GM12878 (cell line): Measurements from ENCODE around the gene RRP15. TPM values are rescaled to one million over a fixed set of nuclear protein-coding genes. Genes with fewer than 3 reads are reported as not detected.

Experiments used
- ATAC-seq: fragments of 200-7000 bp; cut with Tn5 transposase; 3 replicates; pipeline ENCODE4 v1.9.1; 2020; ENCODE audit warnings: mild to moderate bottlenecking, moderate library complexity
- BruUV-seq: library from RNA; stranded (reverse); fragments of 400-500 nt; replicated peaks from 2 replicates; lab custom pipeline; 2021; lab: Mats Ljungman, UMichigan
- CTCF ChIA-PET: fragments of 300-600 bp; sonication (Branson Sonifier 250); formaldehyde crosslinking; extraction: SDS; loops from one replicate; lab custom pipeline; 2021; ENCODE audit warnings: inconsistent platforms; lab: Yijun Ruan, JAX
- POLR2A ChIA-PET: fragments of 350-600 bp; formaldehyde crosslinking; extraction: SDS; loops from one replicate; lab custom pipeline; 2021; ENCODE audit warnings: inconsistent platforms; lab: Charles Lee
- RAD21 ChIA-PET: fragments of 300-600 bp; sonication (Branson Sonifier 250); formaldehyde crosslinking; loops from one replicate; lab custom pipeline; 2023; ENCODE audit warnings: antibody characterized with exemption; ENCODE audit not compliant: unreplicated experiment; lab: Charles Lee
- SMC1A ChIA-PET: fragments of 300-600 bp; sonication (Branson Sonifier 250); formaldehyde crosslinking; loops from one replicate; lab custom pipeline; 2023; ENCODE audit not compliant: unreplicated experiment, uncharacterized antibody; lab: Charles Lee
- DNase-seq: peaks from one replicate; pipeline ENCODE4 v3.0.0-alpha.2; 2011; ENCODE audit warnings: low read depth, low spot score
- FAIRE-seq: peaks from 3 replicates; lab custom pipeline; 2011; peaks lifted over from hg19 to GRCh38; lab: Jason Lieb, UNC
- H2AFZ ChIP-seq: 2 replicates; pipeline ENCODE4 v1.6.0; 2011; ENCODE audit warnings: low read depth, low read length, control low read depth; ENCODE audit not compliant: control insufficient read depth
- H3K27ac ChIP-seq: 2 replicates; pipeline ENCODE4 v1.5.1; 2011; ENCODE audit warnings: control low read depth; ENCODE audit not compliant: control insufficient read depth, insufficient read depth
- H3K27me3 ChIP-seq, 2 experiments: replicated peaks in 1 of 2; 2 replicates each; pipeline versions ENCODE4 v1.6.0 to v1.6.1; 2011; ENCODE audit warnings: low read length in 1 of 2; ENCODE audit not compliant: control insufficient read depth in 2 of 2, insufficient read depth in 2 of 2
- H3K36me3 ChIP-seq, 2 experiments: 2 replicates each; pipeline ENCODE4 v1.5.1; 2011; ENCODE audit warnings: low read length in 1 of 2; ENCODE audit not compliant: control insufficient read depth in 2 of 2, insufficient read depth in 2 of 2
- H3K4me1 ChIP-seq: 2 replicates; pipeline ENCODE4 v1.6.1; 2011; ENCODE audit warnings: mild to moderate bottlenecking, low read length, moderate library complexity, mixed read lengths; ENCODE audit not compliant: control insufficient read depth, insufficient read depth
- H3K4me2 ChIP-seq: 2 replicates; pipeline ENCODE4 v1.6.0; 2011; ENCODE audit warnings: control low read depth; ENCODE audit not compliant: control insufficient read depth, insufficient read depth
- H3K4me3 ChIP-seq: fragments of 200-600 bp; sonication (generic); 2 replicates; pipeline ENCODE4 v1.5.1; 2016
- H3K79me2 ChIP-seq: 2 replicates; pipeline ENCODE4 v1.6.0; 2011; ENCODE audit warnings: low read length; ENCODE audit not compliant: control insufficient read depth, insufficient read depth
- H3K9ac ChIP-seq: 2 replicates; pipeline ENCODE4 v1.8.0; 2011; ENCODE audit warnings: low read length, control low read depth, mixed read lengths; ENCODE audit not compliant: control insufficient read depth, insufficient read depth
- H3K9me3 ChIP-seq: replicated peaks from 3 replicates; pipeline ENCODE4 v1.5.1; 2011; ENCODE audit warnings: mild to moderate bottlenecking, low read length; ENCODE audit not compliant: control insufficient read depth, insufficient read depth
- H4K20me1 ChIP-seq: 2 replicates; pipeline ENCODE4 v1.6.0; 2011; ENCODE audit not compliant: control insufficient read depth, insufficient read depth
- ESRRA ChIP-seq: IDR thresholded peaks from 2 replicates; pipeline ENCODE4 v1.6.1; 2012; ENCODE audit warnings: mild to moderate bottlenecking, low read length, improper control_type of control experiment
- HSF1 ChIP-seq: fragments of 150-350 bp; IDR thresholded peaks from 2 replicates; pipeline ENCODE4 v1.6.1; 2014; ENCODE audit warnings: mild to moderate bottlenecking, low read depth, low read length
- NR2C1 ChIP-seq: fragments of 450-650 bp; IDR thresholded peaks from 2 replicates; pipeline ENCODE4 v1.6.1; 2017; ENCODE audit warnings: antibody characterized with exemption, mild to moderate bottlenecking, moderate library complexity
- NR2C2 ChIP-seq: IDR thresholded peaks from 2 replicates; pipeline ENCODE4 v1.6.1; 2011; ENCODE audit warnings: borderline replicate concordance, low read depth; ENCODE audit not compliant: control insufficient read depth, insufficient read length
- SMC3 ChIP-seq: IDR thresholded peaks from 2 replicates; pipeline ENCODE4 v1.6.1; 2011; ENCODE audit warnings: low read length, improper control_type of control experiment, borderline replicate concordance
- SP1 ChIP-seq: IDR thresholded peaks from one replicate; pipeline ENCODE4 v1.6.1; 2011; ENCODE audit warnings: low read depth, low read length
- SREBF1 ChIP-seq: IDR thresholded peaks from 2 replicates; pipeline ENCODE4 v1.6.1; 2012; ENCODE audit warnings: mild to moderate bottlenecking, low read length
- SREBF2 ChIP-seq: IDR thresholded peaks from 2 replicates; pipeline ENCODE4 v1.6.1; 2012; ENCODE audit warnings: mild to moderate bottlenecking, low read length
- YBX1 ChIP-seq: fragments of 450-650 bp; IDR thresholded peaks from 2 replicates; pipeline ENCODE4 v1.6.1; 2016; ENCODE audit warnings: antibody characterized with exemption
- ZSCAN29 ChIP-seq: fragments of 450-650 bp; IDR thresholded peaks from 2 replicates; pipeline ENCODE4 v1.6.1; 2017; ENCODE audit warnings: mild to moderate bottlenecking, moderate library complexity
- WGBS: methylation state at CpG from one replicate; pipeline ENCODE4 v1.1.6; 2016; ENCODE audit warnings: low lambda C conversion rate; ENCODE audit not compliant: insufficient replicate concordance, insufficient coverage; ENCODE audit errors: missing lambda C conversion rate; 5-methylcytosine and 5-hydroxymethylcytosine counted together
- in situ Hi-C: fragments of 300-500 bp; cut with MboI; formaldehyde crosslinking; loops from 9 replicates; pipeline ENCODE4 v1.14.3; 2018; ENCODE audit warnings: mixed read lengths
- intact Hi-C: fragments of 100-400 bp; cut with micrococcal nuclease; formaldehyde crosslinking; loops from one replicate; pipeline ENCODE4 v1.14.2; 2022; ENCODE audit not compliant: unreplicated experiment
- polyA plus RNA-seq, 11 experiments: library from polyadenylated mRNA; depleted of rRNA in 4 of 11; unstranded in 6 of 11; stranded (reverse) in 5 of 11; fragments of >200 nt; fragmentation: Nextera tagmentation in 4 of 11; fragmentation: Illumina TruSeq in 1 of 11; extraction: Ambion mirVana in 4 of 11; extraction: Trizol in 1 of 11; gene quantifications; 1 replicate in 1 of 11; 2 replicates in 10 of 11; pipeline versions ENCODE4 v1.2.1 to v1.2.3, GENCODE V29; 2011 to 2016; ENCODE audit warnings: inconsistent platforms in 2 of 11, missing spikeins in 2 of 11, low read depth in 1 of 11
- total RNA-seq, 4 experiments: library from RNA; depleted of rRNA in 3 of 4; stranded (reverse); fragments of >200 nt in 3 of 4; fragmentation: Illumina TruSeq in 1 of 4; extraction: Trizol in 1 of 4; gene quantifications; 2 replicates each; pipeline versions ENCODE4 v1.2.1 to v1.2.3, GENCODE V29; 2013 to 2021
- TF ChIP-seq, protein P1 (sequence below): fragments of 450-650 bp; IDR thresholded peaks from 2 replicates; pipeline ENCODE4 v1.6.1; 2017; ENCODE audit warnings: mild to moderate bottlenecking, moderate library complexity
- TF ChIP-seq, protein P2 (sequence below): fragments of 450-650 bp; IDR thresholded peaks from 2 replicates; pipeline ENCODE4 v1.6.1; 2017; ENCODE audit warnings: mild to moderate bottlenecking, moderate library complexity

The RRP15 gene
- total and polyA plus RNA-seq, 10 of the 15 experiments (the other 5 are each of a cell fraction or from before 2014, with no cell fraction given) = 5.6 to 37.8 (median 19.1) TPM

DNA sequence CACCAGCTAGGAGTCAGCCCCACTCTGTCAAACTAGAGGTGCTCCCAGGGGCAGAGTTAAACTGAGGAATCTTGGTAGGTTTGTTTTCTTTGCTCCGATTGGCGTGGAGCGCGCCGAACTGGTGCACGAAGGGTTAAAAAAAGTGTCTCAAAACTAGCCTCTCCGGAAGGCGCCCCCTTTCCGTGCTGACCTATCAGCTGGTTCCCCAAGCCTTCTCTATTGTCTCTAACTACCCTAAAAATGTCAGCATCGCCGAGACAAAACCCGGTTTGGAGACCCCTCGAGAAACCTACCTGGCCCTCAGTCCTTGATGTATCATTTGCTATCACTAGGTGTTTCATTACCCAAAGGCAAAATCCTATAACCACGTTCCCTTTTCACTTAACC, 62.2 kb downstream of the RRP15 start (continued):
- TF ChIP-seq HSF1 = no peak
- TF ChIP-seq, all 136 proteins: peak for 0

DNA sequence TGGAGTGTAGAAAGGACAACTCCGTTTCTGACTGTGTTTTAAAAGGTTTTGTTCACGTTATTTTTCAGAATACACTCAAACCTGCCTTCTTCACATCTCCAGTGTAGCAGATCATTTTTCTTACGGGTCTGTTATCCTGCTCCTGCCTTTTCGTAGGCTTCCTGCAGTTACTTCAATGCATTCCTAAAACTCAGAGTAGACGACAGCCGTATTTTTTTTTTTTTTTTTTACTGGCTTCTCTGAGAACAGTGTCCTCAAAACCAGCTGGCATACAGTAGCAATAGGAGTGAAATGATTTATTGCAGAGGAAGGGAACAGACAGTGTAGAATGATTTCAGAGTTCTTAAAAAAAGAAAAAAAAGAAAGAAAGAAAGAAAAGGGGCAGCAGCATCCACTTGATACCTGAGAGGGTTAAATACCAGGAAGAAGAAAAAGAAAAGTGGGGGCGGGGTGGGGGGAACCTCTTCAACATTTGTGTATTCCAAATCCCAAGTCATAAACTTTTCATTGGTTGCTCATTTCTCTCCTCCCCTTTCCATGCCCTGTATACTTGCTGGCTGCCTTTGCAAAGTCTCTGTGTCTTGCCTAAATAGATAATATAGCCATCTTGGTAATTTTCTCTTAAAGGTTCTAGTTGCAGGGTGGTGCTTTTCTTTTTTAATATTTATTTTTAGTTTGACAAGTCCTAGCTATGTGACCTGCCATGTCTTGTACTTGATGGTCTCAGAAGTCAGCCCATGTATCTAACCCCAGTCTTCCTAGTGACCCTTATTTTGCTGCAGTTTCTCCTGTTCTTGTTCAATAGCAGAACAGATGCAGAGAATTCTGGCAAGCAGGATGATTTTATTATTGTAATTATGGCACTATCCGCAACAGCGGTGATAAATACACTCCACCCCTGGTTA, 62.9 kb downstream of the RRP15 start:
- intact Hi-C loops = loop anchor here (5.0 kb wide), 1 partner anchor 1219 kb away; no protein-coding TSS in a partner anchor
- H3K79me2 ChIP-seq = no peaks in the 10 kb centered on the region
- no peak for TF ChIP-seq NR2C1
- no peak for TF ChIP-seq SREBF1
- TF ChIP-seq, protein P1, sequence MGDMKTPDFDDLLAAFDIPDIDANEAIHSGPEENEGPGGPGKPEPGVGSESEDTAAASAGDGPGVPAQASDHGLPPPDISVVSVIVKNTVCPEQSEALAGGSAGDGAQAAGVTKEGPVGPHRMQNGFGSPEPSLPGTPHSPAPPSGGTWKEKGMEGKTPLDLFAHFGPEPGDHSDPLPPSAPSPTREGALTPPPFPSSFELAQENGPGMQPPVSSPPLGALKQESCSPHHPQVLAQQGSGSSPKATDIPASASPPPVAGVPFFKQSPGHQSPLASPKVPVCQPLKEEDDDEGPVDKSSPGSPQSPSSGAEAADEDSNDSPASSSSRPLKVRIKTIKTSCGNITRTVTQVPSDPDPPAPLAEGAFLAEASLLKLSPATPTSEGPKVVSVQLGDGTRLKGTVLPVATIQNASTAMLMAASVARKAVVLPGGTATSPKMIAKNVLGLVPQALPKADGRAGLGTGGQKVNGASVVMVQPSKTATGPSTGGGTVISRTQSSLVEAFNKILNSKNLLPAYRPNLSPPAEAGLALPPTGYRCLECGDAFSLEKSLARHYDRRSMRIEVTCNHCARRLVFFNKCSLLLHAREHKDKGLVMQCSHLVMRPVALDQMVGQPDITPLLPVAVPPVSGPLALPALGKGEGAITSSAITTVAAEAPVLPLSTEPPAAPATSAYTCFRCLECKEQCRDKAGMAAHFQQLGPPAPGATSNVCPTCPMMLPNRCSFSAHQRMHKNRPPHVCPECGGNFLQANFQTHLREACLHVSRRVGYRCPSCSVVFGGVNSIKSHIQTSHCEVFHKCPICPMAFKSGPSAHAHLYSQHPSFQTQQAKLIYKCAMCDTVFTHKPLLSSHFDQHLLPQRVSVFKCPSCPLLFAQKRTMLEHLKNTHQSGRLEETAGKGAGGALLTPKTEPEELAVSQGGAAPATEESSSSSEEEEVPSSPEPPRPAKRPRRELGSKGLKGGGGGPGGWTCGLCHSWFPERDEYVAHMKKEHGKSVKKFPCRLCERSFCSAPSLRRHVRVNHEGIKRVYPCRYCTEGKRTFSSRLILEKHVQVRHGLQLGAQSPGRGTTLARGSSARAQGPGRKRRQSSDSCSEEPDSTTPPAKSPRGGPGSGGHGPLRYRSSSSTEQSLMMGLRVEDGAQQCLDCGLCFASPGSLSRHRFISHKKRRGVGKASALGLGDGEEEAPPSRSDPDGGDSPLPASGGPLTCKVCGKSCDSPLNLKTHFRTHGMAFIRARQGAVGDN = no peak
- TF ChIP-seq ESRRA = no peak
- TF ChIP-seq NR2C2 = no peak
- no peak for TF ChIP-seq SREBF2
- no peak for TF ChIP-seq SP1
- TF ChIP-seq SMC3 = no peak
- TF ChIP-seq YBX1 = no peak
- TF ChIP-seq ZSCAN29 = no peak
- TF ChIP-seq, protein P2, sequence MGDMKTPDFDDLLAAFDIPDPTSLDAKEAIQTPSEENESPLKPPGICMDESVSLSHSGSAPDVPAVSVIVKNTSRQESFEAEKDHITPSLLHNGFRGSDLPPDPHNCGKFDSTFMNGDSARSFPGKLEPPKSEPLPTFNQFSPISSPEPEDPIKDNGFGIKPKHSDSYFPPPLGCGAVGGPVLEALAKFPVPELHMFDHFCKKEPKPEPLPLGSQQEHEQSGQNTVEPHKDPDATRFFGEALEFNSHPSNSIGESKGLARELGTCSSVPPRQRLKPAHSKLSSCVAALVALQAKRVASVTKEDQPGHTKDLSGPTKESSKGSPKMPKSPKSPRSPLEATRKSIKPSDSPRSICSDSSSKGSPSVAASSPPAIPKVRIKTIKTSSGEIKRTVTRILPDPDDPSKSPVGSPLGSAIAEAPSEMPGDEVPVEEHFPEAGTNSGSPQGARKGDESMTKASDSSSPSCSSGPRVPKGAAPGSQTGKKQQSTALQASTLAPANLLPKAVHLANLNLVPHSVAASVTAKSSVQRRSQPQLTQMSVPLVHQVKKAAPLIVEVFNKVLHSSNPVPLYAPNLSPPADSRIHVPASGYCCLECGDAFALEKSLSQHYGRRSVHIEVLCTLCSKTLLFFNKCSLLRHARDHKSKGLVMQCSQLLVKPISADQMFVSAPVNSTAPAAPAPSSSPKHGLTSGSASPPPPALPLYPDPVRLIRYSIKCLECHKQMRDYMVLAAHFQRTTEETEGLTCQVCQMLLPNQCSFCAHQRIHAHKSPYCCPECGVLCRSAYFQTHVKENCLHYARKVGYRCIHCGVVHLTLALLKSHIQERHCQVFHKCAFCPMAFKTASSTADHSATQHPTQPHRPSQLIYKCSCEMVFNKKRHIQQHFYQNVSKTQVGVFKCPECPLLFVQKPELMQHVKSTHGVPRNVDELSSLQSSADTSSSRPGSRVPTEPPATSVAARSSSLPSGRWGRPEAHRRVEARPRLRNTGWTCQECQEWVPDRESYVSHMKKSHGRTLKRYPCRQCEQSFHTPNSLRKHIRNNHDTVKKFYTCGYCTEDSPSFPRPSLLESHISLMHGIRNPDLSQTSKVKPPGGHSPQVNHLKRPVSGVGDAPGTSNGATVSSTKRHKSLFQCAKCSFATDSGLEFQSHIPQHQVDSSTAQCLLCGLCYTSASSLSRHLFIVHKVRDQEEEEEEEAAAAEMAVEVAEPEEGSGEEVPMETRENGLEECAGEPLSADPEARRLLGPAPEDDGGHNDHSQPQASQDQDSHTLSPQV = no peak

More for the DNA sequence above, 62.9 kb downstream of the RRP15 start:
- ChIA-PET SMC1A (interaction anchor here (1.2 kb wide), 1 partner anchor 8 kb away, joined by 4 read pairs; no protein-coding TSS in a partner anchor), RAD21 (no interaction called here), CTCF (no interaction called here), POLR2A (no interaction called here)
- FAIRE-seq = no peak
- DNase-seq = no peak
- Histone ChIP-seq H2AFZ (no peak overlapping the region), H3K4me2 (peak overlapping the region; percentile 98; the same call in 1 of the 2 replicates), H3K27me3 (peaks cover 3 to 21% of the 10 kb centered on the region in 2 experiments), H4K20me1 (no peaks in the 10 kb centered on the region), H3K4me3 (no peak overlapping the region), H3K9me3 (no peaks in the 10 kb centered on the region), H3K9ac (no peak overlapping the region), H3K27ac (no peak overlapping the region), H3K36me3 (no peaks in the 10 kb centered on the region), H3K4me1 (peaks cover 6% of the 10 kb centered on the region)
- no TSS peak for BruUV-seq
- in situ Hi-C loops = loop anchor here (10.0 kb wide), 2 partner anchors 1217 to 1467 kb away; no protein-coding TSS in a partner anchor
- ATAC-seq = no peak
- 43% methylated on average over 9 of the region's 9 CpGs for WGBS
